ENCODE results near the gene USF3.

The USF3 gene

GRCh38 chr3:113695786-113696645 is at the start of gene USF3:
Gene USF3 (minus strand): TSS chr3:113696642. CDS start chr3:113674878, 21,764 bp downstream.
- DNase-seq (ENCODE audit: low read depth in 1 of 2, low spot score in 1 of 2): peak; percentile 61 to 73

DNA sequence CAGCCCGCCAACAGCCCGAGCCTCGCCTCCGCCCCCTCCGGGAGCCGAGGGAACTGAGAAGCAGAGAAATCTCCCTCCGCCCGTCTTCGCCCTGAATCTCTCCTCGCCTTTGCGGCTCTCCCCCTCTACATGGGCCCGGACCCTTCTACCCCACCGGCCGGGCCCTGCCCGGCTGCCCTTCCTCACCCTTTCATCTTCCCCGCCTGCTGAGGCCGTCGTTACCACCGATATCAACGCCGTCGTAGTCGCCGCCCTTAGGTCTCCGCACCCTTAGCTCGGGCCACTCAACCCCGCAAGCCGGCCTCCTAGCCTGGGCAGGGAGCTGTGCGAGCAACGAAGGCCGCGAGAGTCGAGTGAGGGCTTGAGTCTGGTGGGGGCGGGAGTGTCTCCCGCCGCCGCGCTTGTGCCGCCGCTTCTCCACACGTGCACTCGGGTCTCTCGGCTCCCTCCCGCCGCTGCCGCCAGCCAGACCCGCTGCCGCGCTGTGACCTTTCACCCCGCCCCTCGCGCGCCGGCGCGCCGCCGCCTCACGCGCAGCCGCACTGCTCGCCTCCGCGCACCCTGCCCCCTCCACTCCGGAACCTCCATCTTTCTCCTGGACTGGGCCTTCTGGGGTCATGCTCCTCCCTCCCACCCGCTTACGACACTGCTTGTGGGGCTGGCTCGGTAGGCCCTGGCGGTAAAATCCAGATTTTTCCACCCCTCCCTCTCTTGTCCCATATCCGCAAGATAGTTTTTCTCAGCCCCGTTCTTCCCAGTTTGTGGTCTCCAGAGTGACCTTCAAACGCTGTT is 49.5 kb upstream of the USF3 start, which contains the start of gene NAA50:
Gene NAA50, minus strand, starts transcription at position 494 of the 792 bp plus-strand sequence. Its CDS starts 300 bp downstream, at position 194.
- DNase-seq (ENCODE audit: low read depth in 1 of 2, low spot score in 1 of 2): peak; percentile 90 to 91

DNA sequence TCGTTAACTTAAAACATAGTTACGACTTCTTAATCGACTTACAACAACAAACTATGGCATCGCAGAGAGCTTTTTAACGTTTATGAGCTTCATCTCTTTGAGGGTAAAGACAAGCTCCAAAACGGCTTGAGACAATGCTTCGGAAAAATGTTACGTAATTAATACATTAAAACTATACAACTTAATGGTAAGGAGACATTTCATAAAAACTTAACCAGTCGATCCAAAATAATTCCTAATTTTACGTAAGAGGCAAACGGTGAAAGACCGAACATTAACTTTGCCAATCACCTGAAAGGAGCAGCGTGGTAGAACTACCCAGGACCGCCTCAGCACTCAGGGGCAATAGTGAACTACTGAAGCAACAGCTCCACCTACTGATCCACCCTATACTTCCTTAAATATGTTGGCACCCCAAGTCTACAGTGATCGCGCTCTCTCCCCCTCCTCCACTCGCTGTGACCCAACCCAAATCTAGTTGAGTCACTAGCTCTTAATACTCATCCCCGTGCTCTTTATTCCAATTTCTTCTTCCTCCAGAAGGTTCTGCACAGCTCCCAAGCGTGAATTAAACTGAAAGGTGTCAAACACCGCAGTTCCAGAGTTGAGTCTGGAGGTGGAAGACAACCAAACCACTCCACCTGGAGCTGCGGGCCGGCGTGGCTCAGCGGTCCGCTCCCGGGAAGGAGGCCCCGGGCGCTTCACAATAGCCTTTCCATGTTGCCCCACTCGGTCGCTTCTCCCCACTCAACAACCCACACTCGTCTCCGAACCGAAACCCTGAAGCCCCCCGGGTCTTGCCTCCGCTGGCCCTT is 48.7 kb upstream of the USF3 start:
- DNase-seq (ENCODE audit: low read depth in 1 of 2, low spot score in 1 of 2): peak; percentile 36 to 60

GRCh38 chr3:113743006-113743630 is 46.7 kb upstream of the USF3 start:
- no peak for DNase-seq (ENCODE audit: low read depth in 1 of 2, low spot score in 1 of 2)

DNA sequence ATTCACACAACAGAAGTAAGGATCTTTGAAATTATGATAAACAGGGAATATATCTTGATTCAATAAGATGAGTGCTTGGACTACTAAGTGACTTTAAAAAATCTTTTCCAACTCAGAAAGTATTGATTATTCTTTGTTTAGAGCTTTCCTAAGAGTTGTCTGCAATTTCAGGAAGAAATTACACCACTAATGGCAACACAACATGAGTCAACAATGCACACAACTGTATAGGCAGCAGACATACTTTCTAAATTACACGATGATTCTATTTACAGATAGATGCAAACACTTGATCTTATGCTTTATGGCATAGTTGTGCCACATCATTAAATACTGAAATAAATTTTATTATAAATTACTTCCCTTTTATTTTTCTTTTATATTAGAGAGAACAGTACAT is 45.2 kb upstream of the USF3 start:
- no peak for DNase-seq (ENCODE audit: low read depth in 1 of 2, low spot score in 1 of 2)

GRCh38 chr3:113741086-113741485 is 44.6 kb upstream of the USF3 start:
- DNase-seq (ENCODE audit: low read depth in 1 of 2, low spot score in 1 of 2): no peak

DNA sequence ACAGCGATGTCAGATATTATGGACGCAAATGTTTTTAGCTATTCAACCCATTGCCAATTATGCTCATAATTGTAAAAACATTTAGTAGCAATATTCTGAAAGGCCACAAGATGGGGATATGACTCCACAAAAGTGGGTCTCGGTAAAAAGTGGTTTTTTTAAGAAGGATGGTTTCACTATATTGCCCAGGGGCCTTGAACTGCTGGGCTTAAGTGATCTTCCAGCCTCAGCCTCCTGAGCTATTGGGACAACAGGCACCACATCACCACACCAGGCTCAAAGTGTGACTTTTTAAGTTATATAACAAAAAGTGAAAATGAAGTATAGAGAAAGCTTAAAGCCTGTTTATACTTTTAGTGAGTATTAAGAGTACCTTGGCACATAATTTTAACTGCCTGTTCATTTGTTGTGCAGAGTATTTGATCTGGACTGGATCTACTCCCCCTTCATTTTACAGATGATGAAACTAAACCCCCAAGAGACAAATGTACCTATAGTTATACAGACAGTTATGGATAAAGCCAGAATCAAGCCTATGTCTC is 40.2 kb upstream of the USF3 start:
- DNase-seq (ENCODE audit: low read depth in 1 of 2, low spot score in 1 of 2): no peak

GRCh38 chr3:113731694-113732093 is 35.3 kb upstream of the USF3 start:
- DNase-seq (ENCODE audit: low read depth in 1 of 2, low spot score in 1 of 2): no peak

GRCh38 chr3:113730550-113730949 is 34.1 kb upstream of the USF3 start:
- no peak for DNase-seq (ENCODE audit: low read depth in 1 of 2, low spot score in 1 of 2)

DNA sequence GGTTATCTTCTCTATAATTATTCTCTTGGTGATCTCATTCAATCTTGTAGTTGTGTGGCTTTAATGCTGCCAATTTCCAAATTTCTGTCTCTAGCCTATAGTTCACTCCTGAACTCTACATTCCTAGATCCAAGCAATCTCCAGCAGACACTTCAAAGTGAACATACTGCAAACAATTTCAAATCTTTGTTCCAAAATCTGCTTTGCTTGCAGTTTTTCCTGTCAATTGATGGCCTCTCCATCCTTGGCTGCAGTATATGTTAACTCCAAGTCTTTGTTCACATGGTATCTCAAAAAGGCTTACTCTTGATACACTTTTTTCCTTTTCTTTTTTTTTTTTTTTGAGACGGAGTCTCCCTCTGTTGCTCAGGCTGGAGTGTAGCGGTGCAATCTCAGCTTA is 32.2 kb upstream of the USF3 start:
- DNase-seq (ENCODE audit: low read depth in 1 of 2, low spot score in 1 of 2): no peak

DNA sequence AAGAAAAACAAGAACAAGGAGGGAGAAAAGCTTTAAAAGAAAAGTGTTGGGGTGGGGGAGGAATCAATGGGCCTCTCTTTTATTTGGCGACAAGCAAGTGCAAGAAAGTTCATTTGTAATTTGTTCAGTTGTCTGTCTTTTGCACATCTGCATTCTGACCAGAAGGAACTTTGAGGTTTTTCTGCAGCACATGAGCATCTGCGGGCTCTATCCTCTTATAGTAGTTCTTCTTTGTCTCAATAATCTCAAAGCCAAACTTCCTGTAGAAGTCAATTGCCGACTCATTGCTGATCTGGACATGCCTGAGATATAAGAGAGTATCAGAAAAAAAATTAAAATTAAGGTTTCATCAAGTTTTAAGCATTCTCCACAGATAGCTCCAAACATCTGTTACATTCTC is 25.2 kb upstream of the USF3 start:
- no peak for DNase-seq (ENCODE audit: low read depth in 1 of 2, low spot score in 1 of 2)

- no peak for DNase-seq (ENCODE audit: low read depth in 1 of 2, low spot score in 1 of 2)
Measured at GRCh38 chr3:113719758-113720157, 23.3 kb upstream of the USF3 start.

DNA sequence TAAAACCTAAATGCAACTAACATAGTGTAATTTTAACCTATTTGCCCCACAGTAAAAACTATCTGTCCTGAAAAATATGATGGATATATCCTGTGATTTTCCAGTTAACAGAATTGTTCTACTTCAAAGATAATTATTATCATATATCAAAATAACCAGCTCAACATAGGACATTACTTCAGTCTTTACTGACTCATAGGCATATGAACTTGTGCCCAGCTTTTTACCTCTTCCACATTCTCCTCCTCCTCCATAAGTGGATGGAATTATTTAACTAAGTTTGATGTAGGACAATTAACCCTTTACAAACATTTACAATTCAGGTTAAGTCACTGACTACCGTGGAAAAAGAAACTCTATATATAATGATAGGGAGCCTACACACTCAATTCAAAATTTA is 22.9 kb upstream of the USF3 start:
- DNase-seq (ENCODE audit: low read depth in 1 of 2, low spot score in 1 of 2): no peak

DNA sequence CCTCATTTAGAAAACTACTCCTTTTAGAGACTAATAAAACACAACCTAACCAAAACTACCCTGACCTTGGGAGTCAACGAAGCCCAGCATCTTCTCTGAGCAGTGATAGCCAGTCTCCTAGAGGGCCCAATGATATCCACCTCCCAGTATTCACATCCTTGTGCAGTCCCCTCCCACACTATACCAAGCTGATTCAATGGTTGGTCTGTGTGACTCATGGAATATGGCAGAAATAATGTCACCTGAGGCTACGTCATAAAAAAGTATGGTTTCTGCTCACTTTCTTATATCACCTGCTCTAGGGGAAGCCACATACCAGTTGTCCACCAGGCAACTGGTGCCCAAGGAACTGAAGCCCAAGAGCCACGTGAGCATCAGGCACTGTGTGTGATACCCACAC is 21.4 kb upstream of the USF3 start:
- DNase-seq (ENCODE audit: low read depth in 1 of 2, low spot score in 1 of 2): no peak

GRCh38 chr3:113717308-113717707 is 20.9 kb upstream of the USF3 start:
- no peak for DNase-seq (ENCODE audit: low read depth in 1 of 2, low spot score in 1 of 2)

- DNase-seq (ENCODE audit: low read depth in 1 of 2, low spot score in 1 of 2): no peak
Measured at GRCh38 chr3:113714702-113715101, 18.3 kb upstream of the USF3 start.

- no peak for DNase-seq (ENCODE audit: low read depth in 1 of 2, low spot score in 1 of 2)
Measured at GRCh38 chr3:113712129-113712528, 15.7 kb upstream of the USF3 start.

DNA sequence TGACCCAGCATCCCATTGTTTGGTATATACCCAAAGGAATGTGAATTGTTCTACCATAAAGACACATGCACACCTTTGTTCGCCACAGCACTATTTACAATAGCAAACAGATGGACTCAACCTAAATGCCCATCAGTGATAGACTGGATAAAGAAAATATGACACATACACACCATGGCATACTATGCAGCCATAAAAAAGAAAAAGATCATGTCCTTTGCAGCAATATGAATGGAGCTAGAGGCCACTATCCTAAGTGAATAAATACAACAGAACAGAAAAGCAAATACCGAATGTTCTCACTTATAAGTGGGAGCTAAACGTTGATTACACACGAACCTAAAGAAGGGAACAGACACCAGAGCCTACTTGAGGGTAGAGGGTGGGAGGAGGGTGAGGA is 11.4 kb upstream of the USF3 start:
- DNase-seq (ENCODE audit: low read depth in 1 of 2, low spot score in 1 of 2): no peak

- DNase-seq (ENCODE audit: low read depth in 1 of 2, low spot score in 1 of 2): no peak
Measured at GRCh38 chr3:113698956-113699355, 2.5 kb upstream of the USF3 start.

DNA sequence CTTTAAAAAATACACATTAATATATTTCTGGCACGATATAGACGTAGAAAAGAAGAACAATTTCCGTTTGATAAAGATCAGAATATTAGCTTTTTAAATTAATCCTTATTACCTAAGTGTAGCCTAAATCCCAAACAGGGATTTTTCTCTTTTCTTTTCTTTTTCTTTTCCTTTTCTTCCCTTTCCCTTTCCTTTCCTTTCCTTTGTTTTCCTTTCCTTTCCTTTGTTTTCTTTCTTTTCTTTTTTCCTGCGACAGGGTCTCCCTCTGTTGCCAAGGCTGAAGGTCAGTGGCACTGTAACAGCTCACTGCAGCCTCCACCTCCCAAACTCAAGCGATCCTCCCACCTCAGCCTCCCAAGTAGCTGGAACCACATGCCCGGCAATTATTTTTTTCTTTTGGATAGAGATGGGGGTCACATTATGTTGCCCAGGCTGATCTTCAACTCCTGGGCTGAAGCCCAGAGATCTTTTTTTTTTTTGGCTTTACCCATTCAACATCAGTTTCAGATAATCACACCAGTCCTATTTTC is 1.8 kb upstream of the USF3 start:
- no peak for DNase-seq (ENCODE audit: low read depth in 1 of 2, low spot score in 1 of 2)
